GM12873 (cell line): ENCODE results near the gene NUCKS1.
A peak's percentile ranks its signal among the peaks of the same experiment; 100 is the strongest.

Experiments used
- CTCF ChIP-seq: IDR thresholded peaks from 2 replicates; pipeline ENCODE4 v1.5.1; 2012; ENCODE audit warnings: low read depth, mild to moderate bottlenecking, moderate library complexity, low read length, control low read depth; ENCODE audit not compliant: insufficient read depth; ENCODE audit errors: missing control alignments

NUCKS1 gene

DNA sequence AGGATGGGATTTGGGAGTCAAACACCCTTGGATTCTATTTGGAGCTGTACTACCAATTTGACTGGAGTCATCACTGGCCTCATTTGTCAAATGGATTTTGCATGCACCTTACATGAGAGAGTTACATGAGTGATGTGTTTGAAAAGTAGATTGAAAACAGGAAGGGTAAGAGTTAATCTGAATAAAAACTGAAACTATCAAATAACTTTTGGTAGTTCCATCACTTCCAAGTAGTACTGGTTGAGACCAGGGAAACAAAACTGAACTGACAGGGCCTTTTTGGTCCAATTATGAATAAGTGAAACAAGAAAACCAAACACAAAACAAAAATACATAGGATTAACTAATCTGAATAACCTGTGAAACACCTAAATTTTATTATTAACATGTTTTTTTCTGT is 30.2 kb downstream of the NUCKS1 start:
- TF ChIP-seq CTCF: no peak

- TF ChIP-seq CTCF: no peak
Observed at GRCh38 chr1:205719015-205719414, 31.0 kb downstream of the NUCKS1 start.

- TF ChIP-seq CTCF: no peak
Observed at GRCh38 chr1:205716371-205717132, 33.4 kb downstream of the NUCKS1 start.

GRCh38 chr1:205715628-205716027 is 34.4 kb downstream of the NUCKS1 start:
- TF ChIP-seq CTCF: no peak

- TF ChIP-seq CTCF: no peak
Observed at GRCh38 chr1:205714906-205715246, 35.1 kb downstream of the NUCKS1 start.

DNA sequence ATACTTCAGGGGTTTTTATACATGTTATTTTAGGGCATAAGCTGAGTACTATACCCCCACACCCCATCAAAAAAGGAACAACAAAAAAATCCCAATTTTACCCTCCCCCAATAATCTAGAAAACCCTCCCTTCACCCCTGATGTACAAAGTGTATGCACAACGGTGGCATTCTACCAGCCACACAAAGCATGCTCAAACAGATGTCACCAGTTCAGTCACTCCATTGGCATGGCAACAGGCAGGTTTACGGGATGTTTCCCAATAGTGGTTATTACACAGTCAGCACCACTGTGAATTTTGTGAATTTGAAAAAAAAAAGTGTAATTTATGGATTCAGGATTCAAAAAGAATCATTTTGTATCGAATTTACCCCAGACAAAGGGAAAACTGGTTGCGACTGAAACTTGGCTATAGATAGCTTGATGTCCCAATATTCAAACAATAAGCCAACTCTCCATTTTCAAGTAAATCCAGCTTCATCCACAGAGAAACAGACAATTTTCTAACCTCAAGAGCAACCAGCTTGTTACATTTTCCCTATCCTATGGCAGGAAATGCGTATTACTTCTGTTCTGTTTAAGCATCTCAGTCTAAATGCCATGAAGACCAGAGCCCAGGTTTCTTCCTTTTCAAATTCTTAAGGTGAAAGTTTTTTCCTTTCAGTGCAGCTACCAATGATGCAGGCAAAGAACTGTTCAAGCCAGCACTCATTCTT is 35.6 kb downstream of the NUCKS1 start:
- TF ChIP-seq CTCF: no peak

- peak; percentile 82 for TF ChIP-seq CTCF
Observed at GRCh38 chr1:205711105-205712048, 38.6 kb downstream of the NUCKS1 start.
